Keratinocyte (primary cell): ENCODE measurements around the gene LTB4R. TPM values are rescaled to one million over a fixed set of nuclear protein-coding genes. Genes with fewer than 3 reads are reported as not detected.

ENCODE experiments used
- DNase-seq: peaks from one replicate; pipeline ENCODE4 v3.0.0-alpha.2; 2011; ENCODE audit warnings: low read depth, missing footprints, low spot score
- FAIRE-seq: peaks from 2 replicates; lab custom pipeline; 2011; peaks lifted over from hg19 to GRCh38; lab: Jason Lieb, UNC
- H2AFZ ChIP-seq: 2 replicates; pipeline ENCODE4 v1.6.0; 2012; ENCODE audit warnings: low read length, control low read depth, inconsistent platforms; ENCODE audit not compliant: control insufficient read depth
- H3K27ac ChIP-seq: 2 replicates; pipeline ENCODE4 v1.5.1; 2011; ENCODE audit warnings: low read length; ENCODE audit not compliant: control insufficient read depth, insufficient read depth
- H3K27me3 ChIP-seq: 3 replicates; pipeline ENCODE4 v1.6.0; 2011; ENCODE audit warnings: low read length; ENCODE audit not compliant: control insufficient read depth, insufficient read depth; ENCODE audit errors: extremely low read depth
- H3K36me3 ChIP-seq, 2 experiments: 2 replicates in 1 of 2; 3 replicates in 1 of 2; pipeline ENCODE4 v1.5.1; 2011; ENCODE audit warnings: low read length in 2 of 2, mild to moderate bottlenecking in 1 of 2; ENCODE audit not compliant: control insufficient read depth in 2 of 2, insufficient read depth in 2 of 2; ENCODE audit errors: extremely low read depth in 1 of 2
- H3K4me1 ChIP-seq: 3 replicates; pipeline ENCODE4 v1.5.1; 2011; ENCODE audit warnings: low read length; ENCODE audit not compliant: control insufficient read depth, insufficient read depth; ENCODE audit errors: extremely low read depth
- H3K4me2 ChIP-seq: 3 replicates; pipeline ENCODE4 v1.6.0; 2011; ENCODE audit warnings: low read depth, low read length; ENCODE audit not compliant: control insufficient read depth, insufficient read depth; ENCODE audit errors: extremely low read depth
- H3K4me3 ChIP-seq, 3 experiments: fragments of 200-600 bp in 1 of 3; sonication (generic) in 1 of 3; 2 replicates in 2 of 3; 3 replicates in 1 of 3; pipeline ENCODE4 v1.5.1; 2011 to 2016; ENCODE audit warnings: low read length in 3 of 3, mild to moderate bottlenecking in 3 of 3, control low read depth in 2 of 3, inconsistent platforms in 1 of 3, low read depth in 1 of 3, mixed read lengths in 1 of 3, mixed run types in 1 of 3, moderate library complexity in 1 of 3; ENCODE audit not compliant: control insufficient read depth in 2 of 3, insufficient read depth in 2 of 3; ENCODE audit errors: extremely low read depth in 1 of 3
- H3K79me2 ChIP-seq: 2 replicates; pipeline ENCODE4 v1.6.0; 2012; ENCODE audit warnings: low read length; ENCODE audit not compliant: control insufficient read depth, insufficient read depth
- H3K9ac ChIP-seq: 3 replicates; pipeline ENCODE4 v1.6.0; 2011; ENCODE audit warnings: low read length; ENCODE audit not compliant: control insufficient read depth, insufficient read depth; ENCODE audit errors: extremely low read depth
- H3K9me1 ChIP-seq: 3 replicates; pipeline ENCODE4 v1.6.0; 2011; ENCODE audit warnings: low read length; ENCODE audit not compliant: control insufficient read depth, insufficient read depth; ENCODE audit errors: extremely low read depth
- H3K9me3 ChIP-seq: 2 replicates; pipeline ENCODE4 v1.5.1; 2012; ENCODE audit warnings: low read depth, low read length; ENCODE audit not compliant: control insufficient read depth
- H4K20me1 ChIP-seq: 3 replicates; pipeline ENCODE4 v1.6.0; 2011; ENCODE audit warnings: low read length; ENCODE audit not compliant: control insufficient read depth, insufficient read depth; ENCODE audit errors: extremely low read depth
- CTCF ChIP-seq, 3 experiments: IDR thresholded peaks in 1 of 3; conservative IDR thresholded peaks in 1 of 3; optimal IDR thresholded peaks in 1 of 3; 2 replicates in 2 of 3; 3 replicates in 1 of 3; pipeline versions ENCODE3 to v1.5.1; 2011; ENCODE audit warnings: low read length in 3 of 3, mild to moderate bottlenecking in 3 of 3, moderate library complexity in 2 of 3, control low read depth in 1 of 3, inconsistent platforms in 1 of 3; ENCODE audit not compliant: insufficient read depth in 2 of 3; ENCODE audit errors: extremely low read depth in 1 of 3
- EZH2 ChIP-seq: IDR thresholded peaks from one replicate; pipeline ENCODE4 v1.6.1; 2012; ENCODE audit warnings: inconsistent platforms, mild to moderate bottlenecking, low read length, moderate library complexity
- dilution Hi-C: fragments of 300-500 bp; cut with MboI; formaldehyde crosslinking; loops from one replicate; pipeline ENCODE4 v1.7.0; 2020; ENCODE audit warnings: low sequenced_read_pairs; ENCODE audit not compliant: extremely low pct_ligation_motif_present
- polyA plus RNA-seq, 5 experiments: library from polyadenylated mRNA; depleted of rRNA in 3 of 5; stranded (reverse) in 3 of 5; stranded (forward) in 1 of 5; unstranded in 1 of 5; fragments of >200 nt; gene quantifications; 1 replicate in 1 of 5; 2 replicates in 3 of 5; 3 replicates in 1 of 5; pipeline versions ENCODE4 v1.2.1 to v1.2.3, GENCODE V29; 2011 to 2012; ENCODE audit warnings: missing spikeins in 2 of 5, low read depth in 1 of 5, low replicate concordance in 1 of 5

The LTB4R gene
- polyA plus RNA-seq, 1 donor (not counting 4 experiments of a cell fraction or from before 2014, with no cell fraction given), result 14.6 TPM

- dilution Hi-C loops, result no loop called here
- Histone ChIP-seq H3K36me3 (no peaks in the 10 kb centered on the region), H3K9me3 (no peaks in the 10 kb centered on the region), H3K27me3 (no peaks in the 10 kb centered on the region), H3K9me1 (no peaks in the 10 kb centered on the region), H4K20me1 (no peaks in the 10 kb centered on the region), H3K4me1 (peaks cover 23% of the 10 kb centered on the region), H3K4me2 (peak overlapping the region; percentile 85), H3K9ac (peak overlapping the region; percentile 71), H2AFZ (peak overlapping the region; percentile 79), H3K27ac (peak overlapping the region; percentile 66), H3K79me2 (no peaks in the 10 kb centered on the region), H3K4me3 (peak overlapping the region; percentile 11 to 41 (median 35))
- no peak for TF ChIP-seq EZH2
- TF ChIP-seq CTCF (optimal IDR thresholded peaks at IDR 0.05 in 1 of 3, IDR thresholded peaks at IDR 0.05 in 1 of 3, conservative IDR thresholded peaks at IDR 0.05 in 1 of 3; ENCODE audit: extremely low read depth in 1 of 3, insufficient read depth in 2 of 3, low read length in 3 of 3), result peak; percentile 90 to 95 (median 92)
- FAIRE-seq (peak; percentile 83), DNase-seq (peak; percentile 62)
Observed at GRCh38 chr14:24365600-24366412, 54.5 kb downstream of the LTB4R start.

- H3K9me1 ChIP-seq, result no peaks in the 10 kb centered on the region
- peaks cover 23% of the 10 kb centered on the region for H3K4me1 ChIP-seq
- TF ChIP-seq CTCF (optimal IDR thresholded peaks at IDR 0.05 in 1 of 3, IDR thresholded peaks at IDR 0.05 in 1 of 3, conservative IDR thresholded peaks at IDR 0.05 in 1 of 3; ENCODE audit: extremely low read depth in 1 of 3, insufficient read depth in 2 of 3, low read length in 3 of 3), result no peak
- no peak for TF ChIP-seq EZH2
- peak overlapping the region; percentile 66 for H3K27ac ChIP-seq
- H3K4me2 ChIP-seq, result peak overlapping the region; percentile 85
- H2AFZ ChIP-seq, result peak overlapping the region; percentile 87
- no peaks in the 10 kb centered on the region for H3K79me2 ChIP-seq
- H3K36me3 ChIP-seq, result no peaks in the 10 kb centered on the region
- FAIRE-seq (no peak), DNase-seq (no peak)
- H3K4me3 ChIP-seq, result peak overlapping the region; percentile 35 to 58 (median 41)
- H3K9me3 ChIP-seq, result no peaks in the 10 kb centered on the region
- H3K27me3 ChIP-seq, result no peaks in the 10 kb centered on the region
- no peaks in the 10 kb centered on the region for H4K20me1 ChIP-seq
- dilution Hi-C loops, result no loop called here
- peak overlapping the region; percentile 71 for H3K9ac ChIP-seq
Observed at GRCh38 chr14:24366413-24366720, 55.1 kb downstream of the LTB4R start.
